SK-N-DZ (cell line): ENCODE measurements around the gene SPATA33.
A peak's percentile ranks its signal among the peaks of the same experiment; 100 is the strongest.
"Not testable (repeated sequence)": the region's sequence is repeated elsewhere in the genome, so short reads cannot be mapped to it uniquely, and the experiment has no call there.

Experiments
- DNase-seq: peaks from one replicate; pipeline ENCODE4 v3.0.0-alpha.2; 2015; ENCODE audit warnings: low spot score

SPATA33 gene

GRCh38 chr16:89658221-89658879 lies 714 bp downstream of the SPATA33 start:
- DNase-seq, result no peak

- no peak for DNase-seq
Observed at GRCh38 chr16:89660146-89660545, 2.5 kb downstream of the SPATA33 start.

GRCh38 chr16:89661215-89661614 lies 3.6 kb downstream of the SPATA33 start:
- DNase-seq, result no peak

GRCh38 chr16:89664238-89664637 lies 6.6 kb downstream of the SPATA33 start:
- not testable (repeated sequence) for DNase-seq

- DNase-seq, result not testable (repeated sequence)
Observed at GRCh38 chr16:89667000-89667399, 9.4 kb downstream of the SPATA33 start.

- DNase-seq, result no peak
Observed at GRCh38 chr16:89667633-89668032, 10.0 kb downstream of the SPATA33 start.

GRCh38 chr16:89668790-89669158 lies 11.1 kb downstream of the SPATA33 start:
- DNase-seq, result no peak

GRCh38 chr16:89669755-89670154 lies 12.1 kb downstream of the SPATA33 start:
- DNase-seq, result no peak

GRCh38 chr16:89670496-89671431 lies 13.1 kb downstream of the SPATA33 start:
- no peak for DNase-seq

- not testable (repeated sequence) for DNase-seq
Observed at GRCh38 chr16:89671565-89671964, 13.9 kb downstream of the SPATA33 start.

- DNase-seq, result no peak
Observed at GRCh38 chr16:89672177-89672941, 14.7 kb downstream of the SPATA33 start.

GRCh38 chr16:89678258-89678657 lies 20.6 kb downstream of the SPATA33 start:
- no peak for DNase-seq

- peak; percentile 33 for DNase-seq
Observed at GRCh38 chr16:89685916-89686315, 28.3 kb downstream of the SPATA33 start.

- DNase-seq, result peak; percentile 93
Observed at GRCh38 chr16:89686520-89687091, 29.0 kb downstream of the SPATA33 start, which contains the start of gene CDK10. TSS of gene CDK10 (plus strand) at chr16:89686689. CDS start at chr16:89686711, 22 bp downstream.

GRCh38 chr16:89687092-89687940 lies 29.7 kb downstream of the SPATA33 start:
- DNase-seq, result peak; percentile 40

GRCh38 chr16:89688395-89688794 lies 30.8 kb downstream of the SPATA33 start:
- DNase-seq, result no peak

- no peak for DNase-seq
Observed at GRCh38 chr16:89689142-89689541, 31.5 kb downstream of the SPATA33 start.

- DNase-seq, result not testable (repeated sequence)
Observed at GRCh38 chr16:89689621-89690020, 32.0 kb downstream of the SPATA33 start.

GRCh38 chr16:89690392-89690901 lies 32.8 kb downstream of the SPATA33 start:
- no peak for DNase-seq

GRCh38 chr16:89691231-89691985 lies 33.8 kb downstream of the SPATA33 start:
- DNase-seq, result no peak
